Karpas-422 (cell line): ENCODE results near the gene ADORA1. TPM values are rescaled to one million over a fixed set of nuclear protein-coding genes. Genes with fewer than 3 reads are reported as not detected.

ENCODE experiments used
- DNase-seq: peaks from one replicate; pipeline ENCODE4 v3.0.0-alpha.2; 2015
- H2AFZ ChIP-seq: fragments of 200-600 bp; sonication (generic); 2 replicates; pipeline ENCODE4 v1.6.1; 2014; ENCODE audit warnings: antibody characterized with exemption, low read length, mixed read lengths
- H3K27ac ChIP-seq: fragments of 200-600 bp; sonication (generic); 2 replicates; pipeline ENCODE4 v1.5.1; 2014; ENCODE audit warnings: mild to moderate bottlenecking, low read length, moderate library complexity
- H3K27me3 ChIP-seq: fragments of 200-600 bp; sonication (generic); 2 replicates; pipeline ENCODE4 v1.6.1; 2014; ENCODE audit warnings: low read length, mixed read lengths
- H3K36me3 ChIP-seq: fragments of 200-600 bp; sonication (generic); 2 replicates; pipeline ENCODE4 v1.6.1; 2014; ENCODE audit warnings: low read length, mixed read lengths; ENCODE audit not compliant: insufficient read depth
- H3K4me1 ChIP-seq: fragments of 200-600 bp; sonication (generic); 2 replicates; pipeline ENCODE4 v1.6.1; 2014; ENCODE audit warnings: mild to moderate bottlenecking, low read length, mixed read lengths
- H3K4me2 ChIP-seq: fragments of 200-600 bp; sonication (generic); 2 replicates; pipeline ENCODE4 v1.6.1; 2014; ENCODE audit warnings: low read length, low read depth, mild to moderate bottlenecking; ENCODE audit not compliant: poor library complexity, severe bottlenecking
- H3K4me3 ChIP-seq: fragments of 200-600 bp; sonication (generic); 2 replicates; pipeline ENCODE4 v1.5.1; 2014; ENCODE audit warnings: mild to moderate bottlenecking, antibody characterized with exemption, low read length, mixed read lengths
- H3K79me2 ChIP-seq: fragments of 200-600 bp; sonication (generic); 2 replicates; pipeline ENCODE4 v1.6.1; 2014; ENCODE audit warnings: mild to moderate bottlenecking, low read length, mixed read lengths
- H3K9ac ChIP-seq: fragments of 200-600 bp; sonication (generic); 2 replicates; pipeline ENCODE4 v1.6.0; 2014; ENCODE audit warnings: low read length
- H3K9me2 ChIP-seq: fragments of 200-600 bp; sonication (generic), shearing (Covaris generic); replicated peaks from 2 replicates; pipeline ENCODE4 v1.6.0; 2014; ENCODE audit warnings: mild to moderate bottlenecking, low read length, moderate library complexity; ENCODE audit not compliant: insufficient read depth
- H3K9me3 ChIP-seq: fragments of 300-700, 200-600 bp; sonication (generic); 2 replicates; pipeline ENCODE4 v1.6.1; 2014; ENCODE audit warnings: low read length, mixed read lengths
- H4K20me1 ChIP-seq: fragments of 200-600 bp; sonication (generic); 2 replicates; pipeline ENCODE4 v1.6.1; 2014; ENCODE audit warnings: mild to moderate bottlenecking, antibody characterized with exemption, low read length, low read depth; ENCODE audit not compliant: insufficient read depth
- total RNA-seq: library from RNA; depleted of rRNA; stranded (reverse); fragments of >200 nt; shearing (Covaris generic); gene quantifications from 2 replicates; pipeline ENCODE4 v1.2.3, GENCODE V29; 2014; ENCODE audit warnings: low replicate concordance

The ADORA1 gene
- total RNA-seq, 1 experiment from 2014 or later = not detected

- no peak overlapping the region for H2AFZ ChIP-seq
Measured at GRCh38 chr1:203122159-203122558, 5.4 kb upstream of the ADORA1 start.

GRCh38 chr1:203124011-203124410, 3.5 kb upstream of the ADORA1 start:
- DNase-seq = no peak
- H3K79me2 ChIP-seq = no peaks in the 10 kb centered on the region
- H3K9ac ChIP-seq = no peak overlapping the region
- no peak overlapping the region for H3K27ac ChIP-seq
- H3K4me2 ChIP-seq = no peak overlapping the region
- no peak overlapping the region for H3K4me3 ChIP-seq
- no peaks in the 10 kb centered on the region for H3K9me2 ChIP-seq
- no peaks in the 10 kb centered on the region for H4K20me1 ChIP-seq
- H3K9me3 ChIP-seq = no peaks in the 10 kb centered on the region
- H2AFZ ChIP-seq = no peak overlapping the region
- H3K27me3 ChIP-seq = no peaks in the 10 kb centered on the region
- H3K36me3 ChIP-seq = no peaks in the 10 kb centered on the region
- H3K4me1 ChIP-seq = no peaks in the 10 kb centered on the region

More at GRCh38 chr1:203122159-203122558, 5.4 kb upstream of the ADORA1 start:
- Histone ChIP-seq H3K9me3 (no peaks in the 10 kb centered on the region), H3K36me3 (no peaks in the 10 kb centered on the region), H3K9ac (no peak overlapping the region), H3K4me2 (no peak overlapping the region), H3K9me2 (no peaks in the 10 kb centered on the region), H3K27me3 (no peaks in the 10 kb centered on the region), H3K79me2 (no peaks in the 10 kb centered on the region), H4K20me1 (no peaks in the 10 kb centered on the region), H3K4me1 (no peaks in the 10 kb centered on the region), H3K4me3 (no peak overlapping the region), H3K27ac (no peak overlapping the region)
- no peak for DNase-seq

DNA sequence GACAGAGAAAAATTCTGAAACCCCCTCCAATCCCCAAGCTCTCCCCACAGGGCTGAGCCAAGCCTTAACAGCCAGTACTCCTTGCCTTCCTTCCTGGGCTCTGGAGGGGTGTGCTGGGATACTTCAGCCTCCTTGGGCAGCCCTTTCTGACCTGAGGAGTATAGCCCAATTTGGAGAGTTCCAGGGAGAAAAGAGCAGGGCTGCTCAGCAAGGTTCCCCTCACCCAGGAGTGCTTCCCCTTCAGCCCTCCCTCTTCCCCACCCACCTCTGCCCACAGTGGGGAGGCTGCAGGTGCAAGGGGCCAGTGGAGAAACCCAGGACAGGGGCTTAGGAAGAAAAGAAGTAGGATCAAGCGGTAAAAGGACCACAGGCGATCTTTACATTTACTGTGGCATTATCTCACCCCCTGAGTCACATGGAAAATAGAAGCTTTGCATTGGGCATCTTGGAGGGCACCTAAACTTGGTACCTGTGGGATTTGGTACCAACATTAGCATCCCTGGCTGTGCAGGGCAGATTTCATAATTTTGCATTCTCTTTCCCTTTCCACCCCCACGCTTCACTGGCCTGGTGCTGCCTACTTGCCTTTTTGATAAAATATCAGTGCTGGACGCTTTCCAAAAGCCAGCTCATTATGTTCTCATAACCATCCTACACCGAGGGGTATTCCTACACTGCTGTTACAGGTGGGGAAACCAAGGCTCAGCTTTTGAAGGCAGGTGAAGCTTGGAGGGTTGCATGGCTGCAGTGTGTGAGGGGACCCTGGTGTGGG, 2.8 kb upstream of the ADORA1 start:
- no peak overlapping the region for H2AFZ ChIP-seq
- H3K27ac ChIP-seq = no peak overlapping the region
- no peaks in the 10 kb centered on the region for H3K9me3 ChIP-seq
- H3K27me3 ChIP-seq = no peaks in the 10 kb centered on the region
- H3K36me3 ChIP-seq = no peaks in the 10 kb centered on the region
- no peak for DNase-seq
- H3K4me3 ChIP-seq = no peak overlapping the region
- no peaks in the 10 kb centered on the region for H3K79me2 ChIP-seq
- no peaks in the 10 kb centered on the region for H3K9me2 ChIP-seq
- H3K9ac ChIP-seq = no peak overlapping the region
- no peaks in the 10 kb centered on the region for H3K4me1 ChIP-seq
- H4K20me1 ChIP-seq = no peaks in the 10 kb centered on the region
- no peak overlapping the region for H3K4me2 ChIP-seq

- Histone ChIP-seq H3K27ac (no peak overlapping the region), H3K27me3 (no peaks in the 10 kb centered on the region), H3K79me2 (no peaks in the 10 kb centered on the region), H3K4me3 (no peak overlapping the region), H2AFZ (no peak overlapping the region), H3K9me2 (no peaks in the 10 kb centered on the region), H3K4me1 (no peaks in the 10 kb centered on the region), H4K20me1 (no peaks in the 10 kb centered on the region), H3K9ac (no peak overlapping the region), H3K36me3 (no peaks in the 10 kb centered on the region), H3K4me2 (no peak overlapping the region), H3K9me3 (no peaks in the 10 kb centered on the region)
- peak; percentile 54 for DNase-seq
Measured at GRCh38 chr1:203126151-203126865, 1.2 kb upstream of the ADORA1 start.

DNA sequence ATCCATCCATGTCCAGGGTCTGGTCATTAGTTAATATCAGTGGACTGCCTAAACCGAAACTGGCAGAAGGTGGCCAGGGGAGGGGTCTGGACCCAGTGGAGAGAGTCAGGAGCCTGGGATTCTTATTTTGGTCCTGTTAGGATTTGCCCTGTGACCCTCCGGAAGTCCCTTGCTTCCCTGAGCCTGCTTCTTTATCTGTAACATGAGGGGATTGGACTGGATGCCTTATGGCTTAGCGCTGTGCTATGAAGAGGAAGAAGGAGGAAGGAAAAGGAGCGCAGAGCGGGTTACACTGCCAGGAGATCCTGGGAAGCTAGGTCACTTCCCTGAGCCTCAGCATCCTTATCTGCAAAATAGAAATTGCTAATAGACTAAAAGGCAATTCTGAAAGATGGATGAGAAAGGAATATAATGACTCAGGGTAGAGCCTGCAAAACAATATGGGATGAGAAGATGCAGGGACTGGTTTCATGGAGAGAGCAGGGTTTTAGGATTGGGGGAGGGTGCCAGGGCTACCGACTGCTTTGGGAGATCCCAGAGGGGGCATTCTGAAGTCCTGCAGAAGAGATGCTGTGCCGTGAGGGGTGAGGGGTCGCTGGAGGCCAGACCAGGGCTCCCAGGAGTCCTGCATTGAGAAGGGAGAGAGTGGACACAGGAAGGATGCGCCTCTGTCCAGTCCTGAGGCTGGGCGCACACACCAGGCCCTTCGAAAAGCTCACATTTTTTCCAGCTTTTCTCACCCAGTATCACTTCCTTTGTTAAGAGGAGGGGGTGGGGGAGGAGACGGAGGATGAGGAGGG, 460 bp upstream of the ADORA1 start:
- Histone ChIP-seq H3K27ac (no peak overlapping the region), H3K4me2 (no peak overlapping the region), H2AFZ (no peak overlapping the region), H3K27me3 (no peaks in the 10 kb centered on the region), H3K4me3 (no peak overlapping the region), H3K36me3 (no peaks in the 10 kb centered on the region), H4K20me1 (no peaks in the 10 kb centered on the region), H3K9ac (no peak overlapping the region), H3K79me2 (no peaks in the 10 kb centered on the region), H3K9me3 (no peaks in the 10 kb centered on the region), H3K9me2 (no peaks in the 10 kb centered on the region), H3K4me1 (no peaks in the 10 kb centered on the region)
- DNase-seq = no peak

DNA sequence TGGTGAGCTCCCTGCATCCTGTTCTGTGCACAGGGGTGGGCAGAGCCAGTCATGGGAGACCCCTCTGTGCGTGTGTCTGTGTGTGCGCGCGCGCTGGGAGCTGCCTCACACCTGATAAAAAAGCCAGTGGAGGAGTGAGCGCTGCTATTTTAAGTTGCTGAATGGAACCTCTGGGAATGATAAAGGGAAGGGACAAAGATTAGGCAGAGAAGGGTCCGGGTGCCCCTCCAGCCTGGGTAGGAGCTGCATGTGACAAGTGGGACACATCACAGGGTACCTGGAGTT, 847 bp downstream of the ADORA1 start:
- H4K20me1 ChIP-seq = no peaks in the 10 kb centered on the region
- no peak overlapping the region for H3K4me3 ChIP-seq
- H3K27me3 ChIP-seq = no peaks in the 10 kb centered on the region
- H3K36me3 ChIP-seq = no peaks in the 10 kb centered on the region
- no peaks in the 10 kb centered on the region for H3K9me3 ChIP-seq
- no peaks in the 10 kb centered on the region for H3K9me2 ChIP-seq
- H3K9ac ChIP-seq = no peak overlapping the region
- H2AFZ ChIP-seq = no peak overlapping the region
- no peak overlapping the region for H3K27ac ChIP-seq
- DNase-seq = no peak
- no peaks in the 10 kb centered on the region for H3K4me1 ChIP-seq
- no peak overlapping the region for H3K4me2 ChIP-seq
- no peaks in the 10 kb centered on the region for H3K79me2 ChIP-seq

DNA sequence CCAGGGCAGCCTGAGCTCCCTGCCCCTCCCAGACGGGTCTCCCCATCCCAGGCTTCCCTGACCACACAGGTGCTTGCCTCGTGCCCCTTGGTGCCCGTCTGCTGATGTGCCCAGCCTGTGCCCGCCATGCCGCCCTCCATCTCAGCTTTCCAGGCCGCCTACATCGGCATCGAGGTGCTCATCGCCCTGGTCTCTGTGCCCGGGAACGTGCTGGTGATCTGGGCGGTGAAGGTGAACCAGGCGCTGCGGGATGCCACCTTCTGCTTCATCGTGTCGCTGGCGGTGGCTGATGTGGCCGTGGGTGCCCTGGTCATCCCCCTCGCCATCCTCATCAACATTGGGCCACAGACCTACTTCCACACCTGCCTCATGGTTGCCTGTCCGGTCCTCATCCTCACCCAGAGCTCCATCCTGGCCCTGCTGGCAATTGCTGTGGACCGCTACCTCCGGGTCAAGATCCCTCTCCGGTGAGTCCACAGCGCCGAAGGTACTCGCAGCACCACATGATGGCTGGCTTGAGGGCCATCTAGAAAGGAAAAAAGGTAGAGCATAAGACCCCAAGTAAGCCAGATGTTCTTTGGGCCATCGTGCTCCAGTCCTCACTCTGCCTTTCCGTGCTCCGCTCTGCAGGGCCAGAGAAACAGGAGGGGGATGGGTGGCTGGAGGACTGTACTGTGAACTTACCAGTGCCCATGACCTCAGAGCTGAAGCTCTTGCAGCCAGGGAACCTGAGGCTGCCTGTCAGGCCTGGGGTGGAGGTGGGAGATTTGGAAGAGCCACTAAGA, 1.4 kb downstream of the ADORA1 start:
- no peaks in the 10 kb centered on the region for H3K9me2 ChIP-seq
- H3K4me3 ChIP-seq = no peak overlapping the region
- H3K79me2 ChIP-seq = no peaks in the 10 kb centered on the region
- no peaks in the 10 kb centered on the region for H3K9me3 ChIP-seq
- H3K4me1 ChIP-seq = no peaks in the 10 kb centered on the region
- no peak overlapping the region for H2AFZ ChIP-seq
- H3K4me2 ChIP-seq = no peak overlapping the region
- H4K20me1 ChIP-seq = no peaks in the 10 kb centered on the region
- H3K9ac ChIP-seq = no peak overlapping the region
- no peak for DNase-seq
- no peaks in the 10 kb centered on the region for H3K27me3 ChIP-seq
- H3K36me3 ChIP-seq = no peaks in the 10 kb centered on the region
- H3K27ac ChIP-seq = no peak overlapping the region
